ENCODE measurements around the gene FGR. TPM values are rescaled to one million over a fixed set of nuclear protein-coding genes. Genes with fewer than 3 reads are reported as not detected.
"Not testable (repeated sequence)": the region's sequence is repeated elsewhere in the genome, so short reads cannot be mapped to it uniquely, and the experiment has no call there.

Gene FGR
- polyA plus RNA-seq, 12 donors, result 0.96 to 8.5 (median 1.9) TPM; not detected in 2

DNA sequence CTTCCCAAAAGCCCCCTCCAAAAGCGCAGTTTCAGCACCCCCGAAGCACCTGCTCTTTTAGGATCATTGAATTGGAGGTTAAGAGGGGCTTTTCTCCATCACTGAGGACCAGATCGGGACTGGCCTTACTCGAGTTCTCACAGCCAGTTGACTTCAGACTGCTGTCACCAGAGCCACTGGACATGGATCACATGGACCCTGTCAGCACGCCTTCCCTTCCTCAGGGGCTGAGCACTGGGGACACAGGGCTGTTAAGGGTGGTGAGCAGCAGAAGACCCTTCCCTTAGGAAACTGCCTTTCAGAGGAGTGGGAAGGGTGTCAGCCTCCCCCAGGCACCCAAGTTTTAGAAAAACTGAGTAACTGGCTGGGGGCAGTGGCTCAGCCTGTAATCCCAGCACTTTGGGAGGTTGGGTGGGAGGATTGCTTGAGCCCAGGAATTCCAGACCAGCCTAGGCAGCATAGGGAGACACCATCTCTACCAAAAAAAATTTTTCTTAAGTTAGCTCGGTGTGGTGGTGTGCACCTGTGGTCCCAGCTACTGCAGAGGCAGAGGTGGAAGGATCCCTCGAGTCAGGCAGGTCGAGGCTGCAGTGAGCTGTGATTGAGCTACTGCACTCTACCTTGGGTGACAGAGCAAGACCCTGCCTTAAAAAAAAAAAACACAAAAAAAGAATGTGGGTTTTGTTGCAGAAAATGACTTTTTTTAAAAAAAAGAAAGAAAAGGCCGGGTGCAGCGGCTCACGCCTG lies 584 bp upstream of the FGR start:
- DNase-seq, result no peak

DNA sequence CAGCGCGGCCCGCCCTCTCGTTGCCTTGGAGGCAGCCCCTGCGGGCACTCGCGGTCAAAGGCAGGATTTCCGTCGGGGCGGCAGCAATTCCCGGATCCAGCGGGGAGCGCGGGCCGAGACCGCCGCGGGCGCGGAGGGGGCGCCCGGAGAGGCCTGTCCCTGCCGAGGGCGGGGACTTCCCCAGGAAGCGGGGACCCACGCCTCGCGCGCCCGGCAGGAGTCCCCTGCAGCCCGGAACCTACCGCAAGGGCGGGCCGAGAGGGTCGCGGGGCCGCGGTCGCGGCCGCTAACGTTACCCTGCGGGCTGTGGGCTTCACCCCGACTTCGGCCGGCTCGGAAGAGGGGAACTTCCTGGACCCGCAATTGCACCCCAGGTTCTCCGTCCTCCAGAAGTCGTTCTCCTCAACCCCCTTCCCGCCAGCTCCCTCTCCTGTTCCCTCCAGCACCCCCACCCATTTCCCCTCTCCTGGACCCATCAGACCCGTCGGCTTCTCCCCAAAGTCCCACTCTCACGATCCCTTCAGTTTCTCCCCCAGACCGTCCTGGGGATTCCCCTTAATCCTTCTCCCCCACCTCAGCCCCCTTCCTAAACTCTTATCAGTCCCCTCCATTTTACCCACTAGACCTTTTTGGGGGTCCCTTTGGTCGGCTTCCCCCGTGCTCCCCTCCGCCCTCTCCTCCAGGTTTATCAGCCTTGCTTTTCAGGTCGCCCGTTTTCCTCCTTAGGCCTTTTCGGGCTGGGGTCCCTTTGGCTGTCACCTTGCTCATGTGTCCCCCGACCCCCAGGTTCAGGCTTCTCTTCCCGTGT lies 604 bp downstream of the FGR start:
- DNase-seq, result no peak

DNA sequence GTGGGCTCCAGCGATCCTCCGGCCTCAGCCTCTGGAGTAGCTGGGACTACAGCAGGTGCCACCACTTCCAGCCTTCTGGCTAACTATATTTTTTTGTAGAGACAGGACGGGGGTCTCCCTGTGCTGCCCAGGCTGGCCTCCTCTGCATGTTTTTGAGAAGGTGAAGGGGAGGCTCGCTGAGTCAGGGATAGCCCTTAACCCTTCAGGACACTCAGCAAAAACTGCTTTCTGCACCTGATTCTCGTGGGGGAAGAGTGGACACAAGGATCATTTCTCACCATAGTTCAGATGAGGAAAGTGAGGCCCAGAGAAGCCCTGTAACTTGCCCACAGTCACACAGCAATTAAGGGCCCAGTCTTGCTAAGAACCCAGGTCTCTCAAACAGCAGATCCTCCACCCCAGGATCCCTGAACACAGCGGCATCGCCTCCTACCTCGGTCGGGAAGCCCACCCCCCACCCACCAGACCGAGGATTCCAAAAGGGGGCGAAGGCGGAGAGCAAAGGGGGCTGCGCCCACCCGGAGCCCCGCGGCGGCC lies 1.3 kb downstream of the FGR start:
- DNase-seq, result no peak

DNA sequence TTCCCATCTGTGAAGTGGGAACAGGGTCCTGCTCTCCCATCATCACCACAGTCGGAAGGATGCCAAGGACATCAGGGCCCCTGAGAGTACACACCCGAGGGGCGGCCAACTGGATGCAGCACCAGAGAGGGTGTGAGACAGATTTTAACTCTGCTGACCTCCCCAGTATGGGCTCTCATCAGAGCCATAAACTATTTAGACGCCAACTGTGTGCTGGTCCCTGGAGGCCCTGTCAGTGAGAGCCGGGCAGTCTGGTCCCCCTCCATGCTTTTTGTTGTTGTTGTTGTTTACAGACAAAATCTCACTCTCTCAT lies 1.7 kb downstream of the FGR start:
- DNase-seq, result no peak

DNA sequence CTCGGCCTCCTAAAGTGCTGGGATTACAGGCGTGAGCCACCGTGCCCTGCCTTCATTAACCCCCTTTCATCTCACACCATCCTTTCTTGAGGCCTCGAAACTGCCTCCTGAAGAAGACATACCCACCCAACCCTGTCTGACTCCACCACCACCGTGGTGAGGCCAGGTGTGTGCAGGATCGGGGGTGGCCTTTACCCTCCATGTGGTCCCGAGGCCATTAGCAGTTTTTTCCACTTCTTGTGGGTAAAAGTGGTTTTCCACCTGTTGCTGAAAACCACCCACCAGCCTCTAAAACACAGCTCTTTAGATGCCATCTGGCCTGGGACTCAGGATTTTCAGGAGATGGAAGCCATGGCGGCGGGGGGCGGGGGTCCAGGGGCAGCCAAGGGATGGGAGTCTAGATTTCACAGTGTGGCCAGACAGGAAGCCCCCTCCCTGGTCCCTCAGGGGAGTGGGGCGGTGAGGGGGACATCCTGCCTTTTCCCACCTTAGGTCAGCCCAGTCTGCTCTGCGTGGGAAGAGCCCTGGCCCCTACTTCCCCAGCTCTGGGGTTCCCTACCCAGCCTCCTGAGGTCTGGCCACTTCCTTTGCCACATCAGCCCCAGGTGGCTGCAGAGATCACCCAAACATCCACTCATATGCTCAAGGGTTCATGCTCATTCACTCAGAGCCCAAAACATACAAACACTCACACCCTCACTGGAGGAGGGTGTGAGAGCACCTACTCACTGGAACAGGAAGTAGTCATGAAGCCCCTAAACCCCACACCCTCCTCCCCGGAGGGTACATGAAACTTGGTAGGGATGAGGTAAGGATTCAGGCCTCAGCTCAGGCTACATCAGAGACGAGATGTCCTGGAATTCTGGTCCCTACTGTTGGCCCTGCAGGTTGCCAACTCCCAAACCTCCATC lies 2.3 kb downstream of the FGR start:
- DNase-seq, result no peak

DNA sequence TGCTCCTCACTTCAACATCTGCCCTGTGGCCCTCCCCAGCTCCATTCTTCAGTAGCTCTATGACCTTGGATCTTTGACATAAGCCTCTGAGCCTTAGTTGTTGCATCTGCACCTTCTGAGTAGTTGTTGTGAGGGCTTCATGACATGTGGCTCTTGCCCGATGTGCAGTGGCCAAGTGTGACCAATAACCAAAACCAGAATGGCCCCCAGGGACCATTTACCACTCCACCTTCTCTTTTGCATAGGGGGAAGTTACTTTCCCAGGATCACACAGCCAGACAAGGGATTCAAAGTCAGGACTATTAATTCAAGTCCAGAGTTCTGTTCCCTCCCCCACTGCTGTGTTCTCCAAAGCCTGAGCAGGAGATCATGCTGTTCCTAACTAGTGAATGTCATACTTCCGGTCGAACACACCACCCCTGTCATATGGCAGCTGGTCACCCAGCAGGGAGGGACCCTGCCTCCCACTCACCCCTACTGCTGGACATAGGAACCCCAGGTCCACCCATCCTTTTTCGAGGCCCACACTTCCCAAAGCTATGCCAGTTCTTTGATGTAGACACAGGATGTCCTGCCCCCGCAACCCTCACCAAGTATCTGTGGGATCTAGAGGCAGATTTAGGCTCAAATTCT lies 4.0 kb downstream of the FGR start:
- DNase-seq, result no peak

DNA sequence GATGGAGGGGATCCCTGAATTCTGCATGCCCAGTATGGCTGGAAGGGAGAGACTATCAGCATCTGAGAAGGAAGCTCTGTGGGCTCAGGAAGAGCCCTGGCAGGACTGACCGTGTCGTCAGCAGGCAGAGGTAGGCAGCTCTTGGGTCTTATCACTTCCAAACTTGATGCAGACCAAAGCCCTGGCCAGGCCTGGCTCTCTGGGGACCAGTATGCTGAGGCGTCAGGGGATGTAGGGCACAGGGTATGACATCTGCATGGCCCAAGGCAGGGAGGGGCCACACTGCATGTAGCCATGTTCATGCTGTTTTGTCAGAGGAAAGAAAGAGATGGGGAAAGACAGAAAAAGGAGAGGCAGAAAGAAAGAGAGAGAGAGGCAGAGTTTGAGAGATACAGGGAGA lies 6.3 kb downstream of the FGR start:
- no peak for DNase-seq

DNA sequence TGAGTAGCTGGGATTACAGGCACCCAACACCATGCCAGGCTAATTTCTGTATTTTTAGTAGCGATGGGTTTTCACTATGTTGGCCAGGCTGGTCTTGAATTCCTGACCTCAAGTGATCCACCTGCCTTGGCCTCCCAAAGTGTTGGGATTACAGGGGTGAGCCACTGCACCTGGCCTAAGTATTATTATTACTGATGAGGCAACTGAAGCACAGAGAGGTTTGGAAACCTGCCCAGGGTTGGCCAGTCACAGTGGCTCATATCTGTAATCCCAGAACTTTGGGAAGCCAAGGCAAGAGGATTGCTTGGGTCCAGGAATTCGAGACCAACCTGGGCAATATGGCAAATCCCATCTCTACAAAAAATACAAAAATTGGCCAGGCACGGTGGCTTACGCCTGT lies 7.3 kb downstream of the FGR start:
- not testable (repeated sequence) for DNase-seq

DNA sequence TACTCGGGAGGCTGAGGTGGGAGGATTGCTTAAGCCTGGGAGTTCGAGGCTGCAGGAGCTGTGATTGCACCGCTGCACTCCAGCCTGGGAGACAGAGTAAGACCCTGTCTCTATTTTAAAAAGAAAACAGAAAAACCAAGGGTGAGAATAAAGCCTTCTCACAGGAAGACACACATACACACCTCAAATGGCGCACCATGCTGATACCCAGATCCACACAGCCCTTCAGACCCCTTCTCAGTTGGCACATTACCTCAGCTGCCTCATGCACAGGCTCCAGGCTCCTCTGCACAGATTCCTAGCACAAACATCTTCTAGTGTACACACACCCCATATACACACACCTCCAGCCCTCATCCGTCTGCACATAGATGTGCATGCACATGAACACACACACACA lies 7.9 kb downstream of the FGR start:
- no peak for DNase-seq

DNA sequence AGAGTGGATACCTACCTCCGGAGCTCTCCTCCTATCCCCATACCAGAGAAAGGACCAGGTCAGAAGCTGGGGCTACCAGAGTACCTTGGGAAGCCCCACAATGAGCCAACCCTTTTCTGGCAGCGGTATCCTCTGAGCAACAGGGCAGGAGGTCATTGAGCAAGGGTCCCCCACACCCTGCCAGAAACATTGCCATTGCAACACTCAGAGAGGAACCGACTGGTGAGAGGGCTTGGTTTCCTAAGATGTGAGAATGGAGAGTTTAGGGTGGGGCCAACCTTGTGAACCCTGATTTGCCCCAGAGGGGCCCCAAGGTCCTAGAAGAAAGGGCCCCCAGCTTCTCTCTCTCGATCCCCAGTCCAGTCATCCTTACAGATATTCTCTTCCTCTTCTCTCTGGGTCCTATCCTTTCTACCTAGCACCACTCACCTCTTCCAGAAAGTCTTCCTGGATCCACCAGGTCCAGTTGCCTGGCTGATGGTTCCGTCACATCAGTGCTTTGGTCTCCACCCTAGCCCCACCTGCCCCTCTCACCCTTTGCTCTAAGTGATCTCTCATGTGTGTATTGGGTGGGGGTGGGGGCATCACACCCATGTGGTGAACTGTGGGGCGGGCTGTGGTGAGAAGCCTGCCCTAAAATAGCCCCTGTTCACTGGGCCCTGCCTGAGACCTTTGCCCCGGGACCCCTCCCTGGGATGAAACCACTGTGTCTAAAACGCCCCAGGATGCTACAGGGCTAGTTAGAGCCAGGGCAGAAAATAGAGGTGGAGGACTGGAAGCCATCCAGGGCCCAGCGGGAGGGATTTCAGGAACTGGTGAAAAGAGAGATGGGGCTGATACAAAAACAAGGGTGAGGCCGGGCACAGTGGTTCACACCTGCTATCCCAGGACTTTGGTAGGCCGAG lies 8.7 kb downstream of the FGR start:
- no peak for DNase-seq

DNA sequence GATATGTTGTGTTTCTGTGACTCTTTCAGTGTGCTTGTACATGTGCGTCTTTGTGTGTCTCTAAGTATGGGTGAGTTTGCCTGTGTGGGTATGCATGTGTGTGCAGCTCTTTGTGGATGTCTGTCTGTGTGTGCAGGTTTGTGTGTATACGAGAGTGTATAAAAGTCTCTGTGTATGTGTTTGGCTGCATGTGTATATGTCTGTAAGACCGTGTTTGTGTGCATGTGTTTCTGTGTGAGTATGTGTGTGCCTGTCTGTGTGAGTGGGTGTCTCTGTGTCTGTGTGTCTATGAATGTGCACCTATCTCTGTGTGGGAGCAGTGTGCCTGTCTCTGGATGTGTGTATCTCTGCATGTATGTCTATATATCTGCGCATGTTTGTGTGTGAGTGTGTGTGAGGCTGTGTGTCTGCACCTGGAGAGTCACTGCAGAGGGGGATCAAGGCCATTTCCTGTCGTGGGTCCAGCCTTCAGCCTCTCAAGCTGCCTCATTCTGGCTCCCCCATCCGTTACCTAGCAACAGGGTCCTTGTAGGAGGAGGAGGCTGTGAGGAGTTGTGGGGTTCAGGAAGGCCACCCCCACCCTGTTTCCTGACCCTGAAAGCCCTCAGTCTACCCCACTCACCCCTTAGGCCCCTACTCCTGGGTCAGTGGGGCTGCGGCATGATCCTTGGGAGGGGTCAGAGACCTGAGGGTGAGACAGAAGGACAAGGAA lies 10.4 kb downstream of the FGR start:
- DNase-seq, result no peak

DNA sequence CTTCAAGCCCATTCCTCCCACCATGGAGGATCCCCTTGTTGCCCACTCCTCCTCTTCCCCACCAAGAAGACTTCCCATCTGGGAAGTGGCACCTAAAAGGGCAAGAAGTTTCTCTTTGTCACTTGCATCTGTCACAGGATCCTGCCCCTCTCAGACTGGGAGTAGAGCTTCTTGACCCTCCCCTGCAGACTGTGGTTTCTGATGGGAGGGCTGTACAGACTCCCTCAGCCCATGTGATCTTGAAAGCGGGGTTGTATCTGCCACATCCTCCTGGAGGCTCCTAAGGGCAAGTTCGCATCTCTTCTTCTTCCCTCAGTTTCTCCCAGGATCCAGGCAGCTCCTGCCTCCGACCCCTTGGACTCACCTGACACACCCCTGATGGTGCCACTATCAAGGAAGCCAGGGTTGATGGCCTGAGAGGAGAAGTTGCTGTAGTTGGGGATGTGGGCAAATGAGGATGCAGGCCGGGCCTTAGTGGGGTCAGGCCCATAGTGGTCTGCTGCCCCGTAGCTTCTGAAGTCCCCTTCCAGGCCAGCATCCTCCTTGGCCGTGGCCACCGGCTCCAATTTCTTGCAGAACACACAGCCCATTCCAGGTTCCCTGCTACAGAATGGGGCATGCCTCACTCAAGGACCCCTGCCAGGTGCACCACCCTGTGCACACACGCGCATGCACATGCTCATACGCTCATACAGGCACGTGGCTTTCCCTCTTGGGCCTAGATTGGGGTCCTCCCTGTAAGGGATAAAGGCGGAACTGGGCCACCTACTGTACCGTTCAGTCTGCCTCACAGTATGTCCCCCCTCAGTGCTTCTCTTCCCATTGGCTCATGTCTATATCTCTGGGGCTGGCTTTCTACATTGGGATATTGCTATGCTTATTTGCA lies 11.4 kb downstream of the FGR start:
- DNase-seq, result no peak

DNA sequence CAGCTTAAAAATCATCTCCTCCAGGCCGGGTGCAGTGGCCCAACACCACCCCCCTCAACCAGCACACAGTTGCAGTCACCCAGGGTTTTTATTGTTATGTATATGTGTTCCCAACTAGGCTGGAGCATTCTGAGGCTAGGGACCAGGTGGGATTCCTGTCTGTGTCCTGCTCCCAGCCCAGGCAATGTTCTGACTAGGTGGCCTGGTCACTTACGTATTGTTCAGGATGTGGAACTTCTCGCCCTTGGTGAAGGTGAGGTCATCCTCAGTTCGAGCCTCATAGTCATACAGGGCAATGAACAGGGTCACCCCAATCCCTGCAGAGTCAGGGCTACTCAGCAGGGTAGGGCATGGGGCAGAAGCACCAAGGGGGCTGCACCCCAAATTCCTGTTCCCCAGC lies 12.2 kb downstream of the FGR start:
- no peak for DNase-seq

DNA sequence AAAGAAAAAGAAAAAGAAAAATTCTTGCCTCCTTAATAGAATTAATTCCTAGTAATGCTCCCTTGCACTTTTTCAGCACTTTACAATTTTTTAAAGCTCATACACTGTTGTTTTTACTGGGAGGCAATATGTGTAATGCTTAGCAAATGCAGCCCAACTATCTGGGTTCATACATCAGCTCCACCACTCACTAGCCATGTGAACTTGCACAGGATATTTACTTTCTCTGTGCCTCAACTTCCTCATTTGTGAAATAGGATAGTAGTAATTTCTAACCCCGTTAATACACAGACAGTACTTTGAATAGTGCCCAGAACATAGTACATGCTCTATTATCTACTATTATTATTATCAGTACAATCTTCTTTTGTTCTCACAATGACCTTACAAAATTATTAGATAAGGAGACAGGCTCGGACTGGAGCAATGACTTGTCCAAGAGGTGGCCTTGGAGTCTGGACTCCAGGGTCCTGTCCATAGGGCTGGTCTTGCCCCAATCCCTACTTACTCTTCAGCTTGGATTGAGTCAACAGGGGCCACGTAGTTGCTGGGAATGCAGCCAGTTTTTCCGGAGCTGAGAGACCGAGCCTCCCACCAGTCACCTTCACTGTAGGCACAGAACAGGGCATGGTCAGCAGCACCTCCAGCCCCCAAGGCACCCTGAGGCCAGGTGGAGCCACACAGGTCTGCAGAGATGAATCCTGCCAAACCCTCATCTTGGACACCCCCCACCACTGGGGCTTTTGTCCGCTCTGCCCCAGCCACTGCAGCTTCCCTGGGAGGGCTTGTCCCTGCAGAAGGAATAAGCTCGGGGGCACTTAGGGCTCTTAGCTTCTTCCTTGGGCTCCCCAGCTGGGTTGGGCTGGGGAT lies 13.7 kb downstream of the FGR start:
- no peak for DNase-seq

DNA sequence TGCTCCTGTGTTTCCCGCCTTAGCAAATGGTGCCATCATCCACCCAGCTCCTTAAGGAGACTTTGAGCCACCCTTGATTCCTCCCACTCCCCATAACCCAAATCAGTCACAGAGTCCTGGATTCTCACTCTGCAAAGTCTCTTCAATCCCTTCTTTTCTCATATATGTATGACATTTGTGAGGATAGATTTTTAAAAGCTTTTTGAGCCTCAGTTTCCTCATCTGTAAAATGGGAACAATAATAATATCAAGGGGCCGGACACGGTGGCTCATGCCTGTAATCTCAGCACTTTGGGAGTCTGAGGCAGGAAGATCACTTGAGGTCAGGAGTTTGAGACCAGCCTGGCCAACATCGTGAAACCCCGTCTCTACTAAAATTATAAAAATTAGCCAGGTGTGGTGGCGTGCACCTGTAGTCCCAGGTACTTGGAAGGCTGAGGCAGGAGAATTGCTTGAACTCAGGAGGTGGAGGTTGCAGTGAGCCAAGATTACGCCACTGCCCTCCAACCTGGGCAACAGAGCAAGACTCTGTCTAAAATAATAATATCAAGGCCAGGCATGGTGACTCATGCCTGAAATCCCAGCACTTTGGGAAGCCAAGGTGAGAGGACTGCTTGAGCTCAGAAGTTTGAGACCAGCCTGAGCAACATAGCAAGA lies 15.1 kb downstream of the FGR start:
- not testable (repeated sequence) for DNase-seq

DNA sequence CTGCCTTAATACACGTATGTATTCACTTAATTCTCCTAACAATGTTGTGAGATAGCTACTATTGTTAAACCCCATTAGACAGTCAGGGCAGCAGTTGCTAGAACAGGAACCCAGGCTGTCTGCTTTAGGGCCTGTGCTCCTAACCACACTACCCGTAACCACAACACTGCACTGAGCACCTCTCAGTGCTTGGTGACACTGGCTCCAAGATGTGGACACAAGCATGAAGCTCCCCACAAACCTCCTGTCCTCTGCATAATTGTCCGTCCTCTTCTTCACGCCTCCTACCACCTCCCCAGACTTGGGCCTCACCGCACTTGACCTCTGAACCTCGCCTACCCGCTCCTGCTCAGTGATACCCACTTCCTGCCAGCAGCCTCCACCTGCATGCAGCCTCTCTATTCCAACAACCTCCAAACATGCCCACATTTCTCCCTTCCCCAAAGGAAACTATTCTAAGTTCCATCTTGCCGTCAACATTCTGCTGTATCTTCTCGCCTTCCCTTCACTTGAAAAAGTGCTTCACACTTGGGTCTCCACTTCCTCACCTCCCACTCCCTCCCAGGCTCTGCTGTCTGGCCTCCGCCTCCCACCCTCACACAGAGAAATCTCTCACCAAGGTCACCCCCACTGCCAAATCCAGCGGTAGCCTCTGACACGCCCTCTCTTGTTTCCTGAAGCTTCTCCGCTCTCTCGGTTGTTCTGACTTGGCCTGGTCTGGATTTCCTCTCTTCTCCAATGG lies 16.5 kb downstream of the FGR start:
- no peak for DNase-seq

DNA sequence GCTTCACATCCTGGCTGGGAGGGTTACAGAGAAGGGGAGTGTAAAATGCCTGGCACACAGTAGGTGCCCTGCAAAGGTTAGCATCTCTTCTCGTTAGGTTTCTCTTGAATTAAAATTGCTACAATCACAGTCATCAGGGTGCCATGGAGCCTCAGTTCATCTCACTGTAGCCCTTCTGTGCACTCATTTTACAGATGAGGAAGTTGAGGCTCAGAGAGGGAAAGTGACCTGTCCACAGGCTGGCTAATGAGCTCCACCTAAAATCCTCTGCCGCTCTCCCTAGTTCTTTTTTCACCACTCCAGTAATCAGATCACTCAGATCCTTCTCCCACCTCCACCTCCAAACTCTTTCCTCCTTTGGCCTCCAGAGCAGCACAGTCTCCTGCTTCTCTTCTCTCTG lies 17.6 kb downstream of the FGR start:
- no peak for DNase-seq
